PFSK-1 (cell line): ENCODE results near the gene CFAP53.

Source experiments
- FOXP2 ChIP-seq: optimal IDR thresholded peaks from 2 replicates; pipeline ENCODE3; 2011; ENCODE audit warnings: borderline replicate concordance, control low read depth, inconsistent platforms; ENCODE audit not compliant: insufficient read depth; ENCODE audit errors: extremely low read length, extremely low read depth
- POLR2AphosphoS5 ChIP-seq: IDR thresholded peaks from 2 replicates; pipeline ENCODE4 v1.6.1; 2012; ENCODE audit warnings: low read depth, mild to moderate bottlenecking, control low read depth, low read length, moderate library complexity
- REST ChIP-seq, 2 experiments: IDR thresholded peaks; 2 replicates each; pipeline versions ENCODE4 v1.6.1 to v1.8.0; 2011 to 2012; ENCODE audit warnings: low read depth in 2 of 2, low read length in 2 of 2, control low read depth in 1 of 2, inconsistent platforms in 1 of 2, mild to moderate bottlenecking in 1 of 2, moderate library complexity in 1 of 2; ENCODE audit not compliant: insufficient read depth in 1 of 2
- SIN3A ChIP-seq: IDR thresholded peaks from 2 replicates; pipeline ENCODE4 v1.6.1; 2012; ENCODE audit warnings: mild to moderate bottlenecking, low read length, moderate library complexity, borderline replicate concordance; ENCODE audit not compliant: insufficient read depth
- TAF1 ChIP-seq: IDR thresholded peaks from 2 replicates; pipeline ENCODE4 v1.6.1; 2012; ENCODE audit warnings: low read length, control low read depth, borderline replicate concordance; ENCODE audit not compliant: insufficient read depth

Gene CFAP53

GRCh38 chr18:50199921-50200320 is 66.4 kb downstream of the CFAP53 start:
- TF ChIP-seq SIN3A (no peak), FOXP2 (no peak), POLR2AphosphoS5 (no peak), REST (IDR thresholded peaks at IDR 0.05; ENCODE audit: insufficient read depth in 1 of 2, low read depth in 2 of 2, low read length in 2 of 2) (no peak), TAF1 (no peak)

- no peak for TF ChIP-seq SIN3A
- TF ChIP-seq POLR2AphosphoS5, result no peak
- TF ChIP-seq REST (IDR thresholded peaks at IDR 0.05; ENCODE audit: insufficient read depth in 1 of 2, low read depth in 2 of 2, low read length in 2 of 2), result no peak
- TF ChIP-seq TAF1, result no peak
- no peak for TF ChIP-seq FOXP2
Measured at GRCh38 chr18:50199346-50199855, 66.9 kb downstream of the CFAP53 start.

GRCh38 chr18:50196261-50196660 is 70.0 kb downstream of the CFAP53 start:
- TF ChIP-seq FOXP2, result no peak
- no peak for TF ChIP-seq SIN3A
- no peak for TF ChIP-seq REST (IDR thresholded peaks at IDR 0.05; ENCODE audit: insufficient read depth in 1 of 2, low read depth in 2 of 2, low read length in 2 of 2)
- no peak for TF ChIP-seq POLR2AphosphoS5
- TF ChIP-seq TAF1, result no peak

GRCh38 chr18:50195689-50196088 is 70.6 kb downstream of the CFAP53 start:
- TF ChIP-seq POLR2AphosphoS5 (no peak), SIN3A (no peak)

GRCh38 chr18:50194631-50195532 is 71.4 kb downstream of the CFAP53 start, which contains the start of gene MYO5B:
MYO5B (minus strand) TSS chr18:50195147; CDS start chr18:50194793, 354 bp downstream.
- TF ChIP-seq TAF1 (no peak), SIN3A (no peak), POLR2AphosphoS5 (no peak), REST (IDR thresholded peaks at IDR 0.05; ENCODE audit: insufficient read depth in 1 of 2, low read depth in 2 of 2, low read length in 2 of 2) (no peak), FOXP2 (no peak)
